Measurements from ENCODE around the gene HECTD1.
"Not testable (repeated sequence)": the region's sequence is repeated elsewhere in the genome, so short reads cannot be mapped to it uniquely, and the experiment has no call there.

- TF ChIP-seq ARID2 (IDR thresholded peaks at IDR 0.05); MAX (CRISPR knock-in tag; IDR thresholded peaks at IDR 0.05); SMARCB1 (IDR thresholded peaks at IDR 0.05; ENCODE audit: insufficient read length, low read depth); ZNF280A (IDR thresholded peaks at IDR 0.05; ENCODE audit: low read depth, partially characterized antibody); BDP1 (IDR thresholded peaks at IDR 0.05; ENCODE audit: insufficient read depth, insufficient read length); TBL1XR1 (IDR thresholded peaks at IDR 0.05; ENCODE audit: low read length in 2 of 2); YY1 (IDR thresholded peaks at IDR 0.05; ENCODE audit: borderline replicate concordance in 1 of 3, control insufficient read depth in 1 of 3, extremely low read depth in 1 of 3, insufficient read depth in 3 of 3, insufficient read length in 1 of 3, insufficient replicate concordance in 2 of 3, low read depth in 1 of 3, low read length in 2 of 3); MNT (conservative IDR thresholded peaks at IDR 0.05); CTCF (IDR thresholded peaks at IDR 0.05 in 2 of 3, conservative IDR thresholded peaks at IDR 0.05 in 1 of 3; ENCODE audit: insufficient read depth in 2 of 3, low read depth in 1 of 3, low read length in 3 of 3); ZBTB17 (CRISPR knock-in tag; IDR thresholded peaks at IDR 0.05); PKNOX1 (IDR thresholded peaks at IDR 0.05); GABPA (tag; conservative IDR thresholded peaks at IDR 0.05; ENCODE audit: low read depth): not testable (repeated sequence)
Measured at GRCh38 chr14:31086466-31086865, 121.1 kb downstream of the HECTD1 start.

All from K562 (cell line).